GM12878 (cell line): ENCODE data around the gene NUAK1. TPM values are rescaled to one million over a fixed set of nuclear protein-coding genes. Genes with fewer than 3 reads are reported as not detected.

ENCODE experiments used
- ATAC-seq: fragments of 200-7000 bp; cut with Tn5 transposase; 3 replicates; pipeline ENCODE4 v1.9.1; 2020; ENCODE audit warnings: mild to moderate bottlenecking, moderate library complexity
- BruUV-seq: library from RNA; stranded (reverse); fragments of 400-500 nt; replicated peaks from 2 replicates; lab custom pipeline; 2021; lab: Mats Ljungman, UMichigan
- CTCF ChIA-PET: fragments of 300-600 bp; sonication (Branson Sonifier 250); formaldehyde crosslinking; extraction: SDS; loops from one replicate; lab custom pipeline; 2021; ENCODE audit warnings: inconsistent platforms; lab: Yijun Ruan, JAX
- POLR2A ChIA-PET: fragments of 350-600 bp; formaldehyde crosslinking; extraction: SDS; loops from one replicate; lab custom pipeline; 2021; ENCODE audit warnings: inconsistent platforms; lab: Charles Lee
- RAD21 ChIA-PET: fragments of 300-600 bp; sonication (Branson Sonifier 250); formaldehyde crosslinking; loops from one replicate; lab custom pipeline; 2023; ENCODE audit warnings: antibody characterized with exemption; ENCODE audit not compliant: unreplicated experiment; lab: Charles Lee
- SMC1A ChIA-PET: fragments of 300-600 bp; sonication (Branson Sonifier 250); formaldehyde crosslinking; loops from one replicate; lab custom pipeline; 2023; ENCODE audit not compliant: unreplicated experiment, uncharacterized antibody; lab: Charles Lee
- DNase-seq: peaks from one replicate; pipeline ENCODE4 v3.0.0-alpha.2; 2011; ENCODE audit warnings: low read depth, low spot score
- FAIRE-seq: peaks from 3 replicates; lab custom pipeline; 2011; peaks lifted over from hg19 to GRCh38; lab: Jason Lieb, UNC
- H2AFZ ChIP-seq: 2 replicates; pipeline ENCODE4 v1.6.0; 2011; ENCODE audit warnings: low read depth, low read length, control low read depth; ENCODE audit not compliant: control insufficient read depth
- H3K27ac ChIP-seq: 2 replicates; pipeline ENCODE4 v1.5.1; 2011; ENCODE audit warnings: control low read depth; ENCODE audit not compliant: control insufficient read depth, insufficient read depth
- H3K27me3 ChIP-seq, 2 experiments: replicated peaks in 1 of 2; 2 replicates each; pipeline versions ENCODE4 v1.6.0 to v1.6.1; 2011; ENCODE audit warnings: low read length in 1 of 2; ENCODE audit not compliant: control insufficient read depth in 2 of 2, insufficient read depth in 2 of 2
- H3K36me3 ChIP-seq, 2 experiments: 2 replicates each; pipeline ENCODE4 v1.5.1; 2011; ENCODE audit warnings: low read length in 1 of 2; ENCODE audit not compliant: control insufficient read depth in 2 of 2, insufficient read depth in 2 of 2
- H3K4me1 ChIP-seq: 2 replicates; pipeline ENCODE4 v1.6.1; 2011; ENCODE audit warnings: mild to moderate bottlenecking, low read length, moderate library complexity, mixed read lengths; ENCODE audit not compliant: control insufficient read depth, insufficient read depth
- H3K4me2 ChIP-seq: 2 replicates; pipeline ENCODE4 v1.6.0; 2011; ENCODE audit warnings: control low read depth; ENCODE audit not compliant: control insufficient read depth, insufficient read depth
- H3K4me3 ChIP-seq: fragments of 200-600 bp; sonication (generic); 2 replicates; pipeline ENCODE4 v1.5.1; 2016
- H3K79me2 ChIP-seq: 2 replicates; pipeline ENCODE4 v1.6.0; 2011; ENCODE audit warnings: low read length; ENCODE audit not compliant: control insufficient read depth, insufficient read depth
- H3K9ac ChIP-seq: 2 replicates; pipeline ENCODE4 v1.8.0; 2011; ENCODE audit warnings: low read length, control low read depth, mixed read lengths; ENCODE audit not compliant: control insufficient read depth, insufficient read depth
- H3K9me3 ChIP-seq: replicated peaks from 3 replicates; pipeline ENCODE4 v1.5.1; 2011; ENCODE audit warnings: mild to moderate bottlenecking, low read length; ENCODE audit not compliant: control insufficient read depth, insufficient read depth
- H4K20me1 ChIP-seq: 2 replicates; pipeline ENCODE4 v1.6.0; 2011; ENCODE audit not compliant: control insufficient read depth, insufficient read depth
- BHLHE40 ChIP-seq, 2 experiments: fragments of 450-650 bp in 1 of 2; IDR thresholded peaks; 2 replicates each; pipeline ENCODE4 v1.6.1; 2011 to 2017; ENCODE audit warnings: low read depth in 2 of 2, borderline replicate concordance in 1 of 2, improper control_type of control experiment in 1 of 2, low read length in 1 of 2, mild to moderate bottlenecking in 1 of 2
- BRCA1 ChIP-seq: IDR thresholded peaks from 2 replicates; pipeline ENCODE4 v1.6.1; 2011; ENCODE audit warnings: low read depth, low read length, improper control_type of control experiment
- EGR1 ChIP-seq, 2 experiments: IDR thresholded peaks; 1 replicate in 1 of 2; 2 replicates in 1 of 2; pipeline ENCODE4 v1.6.1; 2011 to 2012; ENCODE audit warnings: low read depth in 2 of 2, low read length in 2 of 2, borderline replicate concordance in 1 of 2, mild to moderate bottlenecking in 1 of 2, moderate library complexity in 1 of 2
- IRF4 ChIP-seq: IDR thresholded peaks from 2 replicates; pipeline ENCODE4 v1.6.1; 2011; ENCODE audit warnings: low read depth, low read length
- MTA2 ChIP-seq: fragments of 450-650 bp; IDR thresholded peaks from 2 replicates; pipeline ENCODE4 v1.6.1; 2016; ENCODE audit warnings: low read depth, mild to moderate bottlenecking, moderate library complexity
- NFXL1 ChIP-seq: fragments of 450-650 bp; IDR thresholded peaks from 2 replicates; pipeline ENCODE4 v1.6.1; 2017; ENCODE audit warnings: antibody characterized with exemption, mild to moderate bottlenecking, borderline replicate concordance
- NFYB ChIP-seq: IDR thresholded peaks from 2 replicates; pipeline ENCODE4 v1.6.1; 2011; ENCODE audit warnings: low read depth, mild to moderate bottlenecking, low read length, improper control_type of control experiment, moderate library complexity; ENCODE audit not compliant: insufficient read depth
- SIN3A ChIP-seq: IDR thresholded peaks from 2 replicates; pipeline ENCODE4 v1.6.1; 2012; ENCODE audit warnings: low read depth, low read length, improper control_type of control experiment
- YY1 ChIP-seq: IDR thresholded peaks from 2 replicates; pipeline ENCODE4 v1.6.1; 2011; ENCODE audit warnings: low read depth, mild to moderate bottlenecking, low read length
- ZNF622 ChIP-seq: fragments of 450-650 bp; IDR thresholded peaks from 2 replicates; pipeline ENCODE4 v1.6.1; 2017; ENCODE audit warnings: mild to moderate bottlenecking, inconsistent platforms
- WGBS: methylation state at CpG from one replicate; pipeline ENCODE4 v1.1.6; 2016; ENCODE audit warnings: low lambda C conversion rate; ENCODE audit not compliant: insufficient replicate concordance, insufficient coverage; ENCODE audit errors: missing lambda C conversion rate; 5-methylcytosine and 5-hydroxymethylcytosine counted together
- in situ Hi-C: fragments of 300-500 bp; cut with MboI; formaldehyde crosslinking; loops from 9 replicates; pipeline ENCODE4 v1.14.3; 2018; ENCODE audit warnings: mixed read lengths
- intact Hi-C: fragments of 100-400 bp; cut with micrococcal nuclease; formaldehyde crosslinking; loops from one replicate; pipeline ENCODE4 v1.14.2; 2022; ENCODE audit not compliant: unreplicated experiment
- polyA plus RNA-seq, 11 experiments: library from polyadenylated mRNA; depleted of rRNA in 4 of 11; unstranded in 6 of 11; stranded (reverse) in 5 of 11; fragments of >200 nt; fragmentation: Nextera tagmentation in 4 of 11; fragmentation: Illumina TruSeq in 1 of 11; extraction: Ambion mirVana in 4 of 11; extraction: Trizol in 1 of 11; gene quantifications; 1 replicate in 1 of 11; 2 replicates in 10 of 11; pipeline versions ENCODE4 v1.2.1 to v1.2.3, GENCODE V29; 2011 to 2016; ENCODE audit warnings: inconsistent platforms in 2 of 11, missing spikeins in 2 of 11, low read depth in 1 of 11
- total RNA-seq, 4 experiments: library from RNA; depleted of rRNA in 3 of 4; stranded (reverse); fragments of >200 nt in 3 of 4; fragmentation: Illumina TruSeq in 1 of 4; extraction: Trizol in 1 of 4; gene quantifications; 2 replicates each; pipeline versions ENCODE4 v1.2.1 to v1.2.3, GENCODE V29; 2013 to 2021
- TF ChIP-seq, protein P1 (sequence below): IDR thresholded peaks from 2 replicates; pipeline ENCODE4 v1.6.1; 2012; ENCODE audit warnings: improper control_type of control experiment, low read depth, low read length; ENCODE audit not compliant: insufficient replicate concordance
- TF ChIP-seq, protein P2 (sequence below): IDR thresholded peaks from 2 replicates; pipeline ENCODE4 v1.6.1; 2011; ENCODE audit warnings: borderline replicate concordance, low read depth, mild to moderate bottlenecking, moderate library complexity, low read length; ENCODE audit not compliant: insufficient read depth, poor library complexity, severe bottlenecking

Gene NUAK1
- total and polyA plus RNA-seq, 10 of the 15 experiments (the other 5 are each of a cell fraction or from before 2014, with no cell fraction given): 0.03 to 0.42 (median 0.08) TPM; not detected in 2

GRCh38 chr12:106093246-106093645, 45.5 kb downstream of the NUAK1 start:
- Histone ChIP-seq H2AFZ (no peak overlapping the region), H3K4me2 (no peak overlapping the region), H3K79me2 (no peaks in the 10 kb centered on the region), H3K27ac (no peak overlapping the region), H3K36me3 (no peaks in the 10 kb centered on the region), H3K27me3 (no peaks in the 10 kb centered on the region; a peak in 3 of 4 replicates), H3K9ac (no peak overlapping the region), H3K4me1 (no peaks in the 10 kb centered on the region)
- 17% methylated on average over 6 of the region's 6 CpGs for WGBS
- no peak for DNase-seq
- ChIA-PET CTCF (no interaction called here), POLR2A (no interaction called here), SMC1A (no interaction called here), RAD21 (no interaction called here)
- intact Hi-C loops: no loop called here
- in situ Hi-C loops: no loop called here
- BruUV-seq: no TSS peak
- no peak for TF ChIP-seq EGR1 (IDR thresholded peaks at IDR 0.05; ENCODE audit: borderline replicate concordance in 1 of 2, low read depth in 2 of 2, low read length in 2 of 2)
- no peak for TF ChIP-seq ZNF622
- TF ChIP-seq, all 136 proteins: peak for 0
- FAIRE-seq: no peak
- no peaks in the 10 kb centered on the region for H3K9me3 ChIP-seq
- ATAC-seq: no peak
- no peak overlapping the region for H3K4me3 ChIP-seq
- no peaks in the 10 kb centered on the region for H4K20me1 ChIP-seq

DNA sequence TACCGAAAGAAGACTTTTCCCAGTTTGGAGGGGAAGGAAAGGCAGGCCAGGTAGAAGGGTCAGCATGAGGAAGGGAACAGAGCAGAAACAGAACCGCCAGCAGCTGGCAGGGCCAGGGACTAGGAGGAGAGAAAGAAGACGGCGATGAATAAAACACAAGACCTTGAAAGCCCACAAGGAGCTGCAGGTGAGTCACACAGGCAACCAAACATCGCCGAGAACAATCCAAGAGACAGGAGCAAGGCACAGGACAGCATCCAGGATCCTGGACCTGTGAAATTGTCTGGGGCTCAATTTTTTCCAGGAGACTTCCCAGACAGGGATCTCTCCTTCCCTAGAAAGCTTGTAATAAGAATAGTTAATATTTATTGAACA, 47.3 kb downstream of the NUAK1 start:
- no peaks in the 10 kb centered on the region; a peak in 2 of 4 replicates for H3K27me3 ChIP-seq
- 24% methylated on average over 6 of the region's 6 CpGs for WGBS
- no peak for FAIRE-seq
- no peaks in the 10 kb centered on the region for H3K79me2 ChIP-seq
- DNase-seq: no peak
- intact Hi-C loops (no loop called here), in situ Hi-C loops (no loop called here)
- RAD21 ChIA-PET: no interaction called here
- H4K20me1 ChIP-seq: no peaks in the 10 kb centered on the region
- no peak overlapping the region for H3K4me2 ChIP-seq
- no peak overlapping the region for H3K27ac ChIP-seq
- H3K9ac ChIP-seq: no peak overlapping the region
- H3K4me3 ChIP-seq: no peak overlapping the region
- BruUV-seq: no TSS peak
- CTCF ChIA-PET: no interaction called here
- POLR2A ChIA-PET: no interaction called here
- H2AFZ ChIP-seq: no peak overlapping the region
- no peaks in the 10 kb centered on the region for H3K9me3 ChIP-seq
- SMC1A ChIA-PET: no interaction called here
- H3K36me3 ChIP-seq: no peaks in the 10 kb centered on the region
- no peaks in the 10 kb centered on the region for H3K4me1 ChIP-seq
- no peak for ATAC-seq
- TF ChIP-seq NFXL1 (no peak), YY1 (no peak), BHLHE40 (IDR thresholded peaks at IDR 0.05; ENCODE audit: borderline replicate concordance in 1 of 2, low read depth in 2 of 2, low read length in 1 of 2) (no peak), IRF4 (no peak), BRCA1 (no peak), MTA2 (no peak), NFYB (no peak), SIN3A (no peak)
- TF ChIP-seq, protein P1, sequence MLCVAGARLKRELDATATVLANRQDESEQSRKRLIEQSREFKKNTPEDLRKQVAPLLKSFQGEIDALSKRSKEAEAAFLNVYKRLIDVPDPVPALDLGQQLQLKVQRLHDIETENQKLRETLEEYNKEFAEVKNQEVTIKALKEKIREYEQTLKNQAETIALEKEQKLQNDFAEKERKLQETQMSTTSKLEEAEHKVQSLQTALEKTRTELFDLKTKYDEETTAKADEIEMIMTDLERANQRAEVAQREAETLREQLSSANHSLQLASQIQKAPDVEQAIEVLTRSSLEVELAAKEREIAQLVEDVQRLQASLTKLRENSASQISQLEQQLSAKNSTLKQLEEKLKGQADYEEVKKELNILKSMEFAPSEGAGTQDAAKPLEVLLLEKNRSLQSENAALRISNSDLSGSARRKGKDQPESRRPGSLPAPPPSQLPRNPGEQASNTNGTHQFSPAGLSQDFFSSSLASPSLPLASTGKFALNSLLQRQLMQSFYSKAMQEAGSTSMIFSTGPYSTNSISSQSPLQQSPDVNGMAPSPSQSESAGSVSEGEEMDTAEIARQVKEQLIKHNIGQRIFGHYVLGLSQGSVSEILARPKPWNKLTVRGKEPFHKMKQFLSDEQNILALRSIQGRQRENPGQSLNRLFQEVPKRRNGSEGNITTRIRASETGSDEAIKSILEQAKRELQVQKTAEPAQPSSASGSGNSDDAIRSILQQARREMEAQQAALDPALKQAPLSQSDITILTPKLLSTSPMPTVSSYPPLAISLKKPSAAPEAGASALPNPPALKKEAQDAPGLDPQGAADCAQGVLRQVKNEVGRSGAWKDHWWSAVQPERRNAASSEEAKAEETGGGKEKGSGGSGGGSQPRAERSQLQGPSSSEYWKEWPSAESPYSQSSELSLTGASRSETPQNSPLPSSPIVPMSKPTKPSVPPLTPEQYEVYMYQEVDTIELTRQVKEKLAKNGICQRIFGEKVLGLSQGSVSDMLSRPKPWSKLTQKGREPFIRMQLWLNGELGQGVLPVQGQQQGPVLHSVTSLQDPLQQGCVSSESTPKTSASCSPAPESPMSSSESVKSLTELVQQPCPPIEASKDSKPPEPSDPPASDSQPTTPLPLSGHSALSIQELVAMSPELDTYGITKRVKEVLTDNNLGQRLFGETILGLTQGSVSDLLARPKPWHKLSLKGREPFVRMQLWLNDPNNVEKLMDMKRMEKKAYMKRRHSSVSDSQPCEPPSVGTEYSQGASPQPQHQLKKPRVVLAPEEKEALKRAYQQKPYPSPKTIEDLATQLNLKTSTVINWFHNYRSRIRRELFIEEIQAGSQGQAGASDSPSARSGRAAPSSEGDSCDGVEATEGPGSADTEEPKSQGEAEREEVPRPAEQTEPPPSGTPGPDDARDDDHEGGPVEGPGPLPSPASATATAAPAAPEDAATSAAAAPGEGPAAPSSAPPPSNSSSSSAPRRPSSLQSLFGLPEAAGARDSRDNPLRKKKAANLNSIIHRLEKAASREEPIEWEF: no peak
- TF ChIP-seq, protein P2, sequence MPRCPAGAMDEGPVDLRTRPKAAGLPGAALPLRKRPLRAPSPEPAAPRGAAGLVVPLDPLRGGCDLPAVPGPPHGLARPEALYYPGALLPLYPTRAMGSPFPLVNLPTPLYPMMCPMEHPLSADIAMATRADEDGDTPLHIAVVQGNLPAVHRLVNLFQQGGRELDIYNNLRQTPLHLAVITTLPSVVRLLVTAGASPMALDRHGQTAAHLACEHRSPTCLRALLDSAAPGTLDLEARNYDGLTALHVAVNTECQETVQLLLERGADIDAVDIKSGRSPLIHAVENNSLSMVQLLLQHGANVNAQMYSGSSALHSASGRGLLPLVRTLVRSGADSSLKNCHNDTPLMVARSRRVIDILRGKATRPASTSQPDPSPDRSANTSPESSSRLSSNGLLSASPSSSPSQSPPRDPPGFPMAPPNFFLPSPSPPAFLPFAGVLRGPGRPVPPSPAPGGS: no peak
